SJCRH30 (cell line): ENCODE measurements around the gene INO80D. TPM values are rescaled to one million over a fixed set of nuclear protein-coding genes. Genes with fewer than 3 reads are reported as not detected.
"Not testable (repeated sequence)": the region's sequence is repeated elsewhere in the genome, so short reads cannot be mapped to it uniquely, and the experiment has no call there.

Experiments
- DNase-seq, 2 experiments: peaks; one replicate each; pipeline ENCODE4 v3.0.0-alpha.2; 2015 to 2020
- H3K27ac ChIP-seq: fragments of 250-450 bp; sonication (Bioruptor Pico); 2 replicates; pipeline ENCODE4 v1.5.1; 2020; ENCODE audit warnings: mild to moderate bottlenecking, moderate library complexity
- H3K27me3 ChIP-seq: fragments of 250-450 bp; sonication (Bioruptor Pico); 2 replicates; pipeline ENCODE4 v1.5.1; 2020; ENCODE audit warnings: mild to moderate bottlenecking, moderate library complexity
- H3K36me3 ChIP-seq: fragments of 250-450 bp; sonication (Bioruptor Pico); 2 replicates; pipeline ENCODE4 v1.5.1; 2020; ENCODE audit warnings: mild to moderate bottlenecking, moderate library complexity
- H3K4me1 ChIP-seq: fragments of 250-450 bp; sonication (Bioruptor Pico); 2 replicates; pipeline ENCODE4 v1.5.1; 2020; ENCODE audit warnings: mild to moderate bottlenecking, moderate library complexity
- H3K4me3 ChIP-seq: fragments of 250-450 bp; sonication (Bioruptor Pico); 2 replicates; pipeline ENCODE4 v1.5.1; 2020; ENCODE audit warnings: mild to moderate bottlenecking, moderate library complexity
- H3K9me3 ChIP-seq: fragments of 250-450 bp; sonication (Bioruptor Pico); replicated peaks from 2 replicates; pipeline ENCODE4 v1.5.1; 2020; ENCODE audit warnings: mild to moderate bottlenecking, moderate library complexity
- total RNA-seq: library from RNA; depleted of rRNA; stranded (reverse); fragments of >200 nt; shearing (Covaris generic); gene quantifications from 2 replicates; pipeline ENCODE4 v1.2.3, GENCODE V29; 2014

The INO80D gene
- total RNA-seq, 1 experiment from 2014 or later = 8.1 TPM

DNA sequence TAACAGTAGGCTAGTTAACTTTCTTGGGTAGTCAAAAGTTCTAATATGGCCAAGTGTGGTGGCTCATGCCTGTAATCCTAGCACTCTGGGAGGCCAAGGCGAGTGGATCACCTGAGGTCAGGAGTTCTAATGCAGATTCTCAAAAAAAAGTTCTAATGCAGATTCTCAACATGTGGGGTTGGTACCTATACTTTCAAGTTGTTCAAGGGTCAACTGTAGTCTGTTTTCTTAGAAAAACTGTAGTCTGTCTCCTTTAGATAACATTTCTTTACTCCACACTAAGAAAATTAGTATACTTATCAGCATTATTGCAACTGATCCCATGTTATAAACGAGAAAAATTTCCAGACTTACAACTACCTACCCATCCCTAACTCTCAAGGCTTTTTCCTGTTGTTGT is 16.6 kb downstream of the INO80D start:
- H3K4me1 ChIP-seq = no peaks in the 10 kb centered on the region
- no peaks in the 10 kb centered on the region for H3K27me3 ChIP-seq
- DNase-seq = no peak
- no peaks in the 10 kb centered on the region for H3K9me3 ChIP-seq
- H3K27ac ChIP-seq = no peak overlapping the region
- H3K36me3 ChIP-seq = 0 out of 2 replicates have a peak, but pooled peaks cover 2% of the 10 kb centered on the region
- H3K4me3 ChIP-seq = no peak overlapping the region

- Histone ChIP-seq H3K4me1 (no peaks in the 10 kb centered on the region), H3K9me3 (no peaks in the 10 kb centered on the region), H3K36me3 (0 out of 2 replicates have a peak, but pooled peaks cover 2% of the 10 kb centered on the region), H3K27me3 (no peaks in the 10 kb centered on the region), H3K27ac (no peak overlapping the region), H3K4me3 (no peak overlapping the region)
- DNase-seq = no peak
Observed at GRCh38 chr2:206068207-206068606, 17.8 kb downstream of the INO80D start.

GRCh38 chr2:206064077-206064476 is 21.9 kb downstream of the INO80D start:
- Histone ChIP-seq H3K27ac (no peak overlapping the region), H3K4me1 (no peaks in the 10 kb centered on the region), H3K9me3 (no peaks in the 10 kb centered on the region), H3K36me3 (peaks cover 6% of the 10 kb centered on the region; the same call in 1 of the 2 replicates), H3K4me3 (no peak overlapping the region), H3K27me3 (no peaks in the 10 kb centered on the region)
- no peak for DNase-seq

GRCh38 chr2:206063635-206064034 is 22.3 kb downstream of the INO80D start:
- Histone ChIP-seq H3K27me3 (no peaks in the 10 kb centered on the region), H3K4me3 (no peak overlapping the region), H3K36me3 (peaks cover 6% of the 10 kb centered on the region; the same call in 1 of the 2 replicates), H3K27ac (no peak overlapping the region), H3K4me1 (no peaks in the 10 kb centered on the region), H3K9me3 (no peaks in the 10 kb centered on the region)
- DNase-seq = no peak

GRCh38 chr2:206062724-206063123 is 23.2 kb downstream of the INO80D start:
- Histone ChIP-seq H3K9me3 (no peaks in the 10 kb centered on the region), H3K36me3 (peaks cover 6% of the 10 kb centered on the region; the same call in 1 of the 2 replicates), H3K27me3 (no peaks in the 10 kb centered on the region), H3K27ac (no peak overlapping the region), H3K4me3 (no peak overlapping the region), H3K4me1 (no peaks in the 10 kb centered on the region)
- DNase-seq = no peak

- no peak for DNase-seq
- Histone ChIP-seq H3K36me3 (peaks cover 7% of the 10 kb centered on the region; the same call in 1 of the 2 replicates), H3K4me3 (no peak overlapping the region), H3K27ac (no peak overlapping the region), H3K27me3 (no peaks in the 10 kb centered on the region), H3K4me1 (no peaks in the 10 kb centered on the region), H3K9me3 (no peaks in the 10 kb centered on the region)
Observed at GRCh38 chr2:206056286-206056685, 29.7 kb downstream of the INO80D start.

DNA sequence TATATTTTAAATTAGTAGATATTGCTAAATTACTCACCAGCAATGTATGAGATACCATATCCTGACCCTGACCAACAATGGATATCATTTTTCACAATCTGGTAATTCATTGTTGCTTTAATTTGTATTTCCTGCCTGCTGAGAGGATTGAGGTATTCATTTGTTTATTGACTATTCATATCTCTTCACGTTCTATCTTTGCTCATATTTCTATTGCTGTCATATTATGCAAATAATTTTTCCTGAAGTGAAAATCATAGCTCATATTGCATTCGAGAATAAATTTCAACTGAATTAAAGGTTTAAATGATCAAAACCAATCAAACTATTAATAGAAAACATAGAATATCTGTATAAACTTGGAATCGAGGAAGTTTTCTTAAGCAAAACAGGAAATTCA is 31.0 kb downstream of the INO80D start:
- no peaks in the 10 kb centered on the region for H3K27me3 ChIP-seq
- peaks cover 7% of the 10 kb centered on the region; the same call in 1 of the 2 replicates for H3K36me3 ChIP-seq
- H3K27ac ChIP-seq = no peak overlapping the region
- no peak for DNase-seq
- H3K4me1 ChIP-seq = no peaks in the 10 kb centered on the region
- H3K9me3 ChIP-seq = no peaks in the 10 kb centered on the region
- no peak overlapping the region for H3K4me3 ChIP-seq

DNA sequence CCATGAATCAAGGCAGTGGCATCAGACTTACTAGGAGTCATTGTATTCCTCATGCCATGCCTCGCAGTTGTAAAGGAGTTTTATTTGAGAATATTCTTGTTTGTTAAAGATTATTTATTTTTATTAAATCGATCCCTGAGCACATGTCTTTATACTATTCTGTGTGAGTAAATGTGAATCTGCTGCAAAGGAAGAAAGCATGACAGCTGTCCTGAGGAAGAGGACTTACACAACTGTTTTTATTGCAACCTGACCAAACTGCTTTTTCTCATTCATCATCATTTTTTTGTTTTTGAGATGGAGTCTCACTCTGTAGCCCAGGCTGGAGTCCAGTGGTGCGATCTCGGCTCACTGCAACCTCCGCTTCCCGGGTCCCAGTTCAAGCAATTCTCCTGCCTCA is 34.1 kb downstream of the INO80D start:
- H3K27ac ChIP-seq = no peak overlapping the region
- H3K4me3 ChIP-seq = no peak overlapping the region
- H3K27me3 ChIP-seq = no peaks in the 10 kb centered on the region
- H3K4me1 ChIP-seq = no peaks in the 10 kb centered on the region
- H3K36me3 ChIP-seq = peaks cover 7% of the 10 kb centered on the region; the same call in 1 of the 2 replicates
- no peak for DNase-seq
- H3K9me3 ChIP-seq = no peaks in the 10 kb centered on the region

DNA sequence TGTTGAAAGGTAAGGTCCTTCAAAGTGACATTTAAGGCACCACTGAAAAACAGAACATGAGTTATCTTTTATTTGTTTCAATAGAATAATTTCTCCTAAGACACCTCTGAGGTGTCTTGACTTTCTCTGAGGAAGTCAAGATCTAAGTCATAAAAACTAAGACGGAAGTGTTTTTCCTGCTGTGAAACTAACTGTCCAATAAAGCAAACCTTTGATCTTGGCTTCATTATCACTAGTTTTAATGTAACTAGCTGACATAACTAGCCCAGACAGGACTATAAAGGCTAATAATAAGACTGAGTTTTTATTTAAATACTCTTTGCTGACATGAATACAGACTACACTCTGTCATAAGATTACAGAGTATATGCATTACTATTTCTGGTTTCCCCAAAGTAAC is 36.6 kb downstream of the INO80D start:
- Histone ChIP-seq H3K9me3 (no peaks in the 10 kb centered on the region), H3K27ac (no peak overlapping the region), H3K4me1 (no peaks in the 10 kb centered on the region), H3K27me3 (no peaks in the 10 kb centered on the region), H3K4me3 (no peak overlapping the region), H3K36me3 (peaks cover 4% of the 10 kb centered on the region)
- no peak for DNase-seq

DNA sequence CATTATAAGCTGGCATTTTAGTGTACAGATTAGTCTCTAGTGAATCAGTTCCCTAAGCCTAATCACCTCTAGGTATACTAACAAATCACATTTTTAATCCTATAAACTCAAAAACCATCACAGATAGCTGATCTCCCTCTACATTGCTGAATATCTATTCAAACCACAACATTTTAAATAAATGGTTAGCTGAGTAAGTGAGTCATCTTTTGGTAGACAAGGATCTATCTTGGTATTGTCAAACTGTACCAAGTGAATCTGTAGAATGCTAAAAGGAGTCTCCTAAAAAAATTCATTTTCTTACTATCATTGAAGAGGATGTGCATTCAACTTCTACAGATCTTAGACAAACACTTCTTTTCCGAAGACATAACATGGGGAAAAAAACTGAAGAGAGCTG is 40.7 kb downstream of the INO80D start:
- no peak for DNase-seq
- Histone ChIP-seq H3K27ac (no peak overlapping the region), H3K4me3 (no peak overlapping the region), H3K9me3 (no peaks in the 10 kb centered on the region), H3K36me3 (peaks cover 4% of the 10 kb centered on the region), H3K4me1 (no peaks in the 10 kb centered on the region), H3K27me3 (no peaks in the 10 kb centered on the region)

- H3K27me3 ChIP-seq = no peaks in the 10 kb centered on the region
- DNase-seq = peak in 1 of 2 experiments; percentile 3
Observed at GRCh38 chr2:206040525-206040924, 45.4 kb downstream of the INO80D start.

GRCh38 chr2:206035393-206035792 is 50.6 kb downstream of the INO80D start:
- H3K27me3 ChIP-seq, H3K27ac ChIP-seq, H3K36me3 ChIP-seq, DNase-seq, H3K4me3 ChIP-seq, H3K9me3 ChIP-seq, H3K4me1 ChIP-seq: not testable (repeated sequence)

More at GRCh38 chr2:206040525-206040924, 45.4 kb downstream of the INO80D start:
- no peak overlapping the region for H3K27ac ChIP-seq
- H3K4me1 ChIP-seq = no peaks in the 10 kb centered on the region
- H3K36me3 ChIP-seq = peaks cover 4% of the 10 kb centered on the region
- no peaks in the 10 kb centered on the region for H3K9me3 ChIP-seq
- H3K4me3 ChIP-seq = no peak overlapping the region

- H3K36me3 ChIP-seq, H3K4me3 ChIP-seq, H3K9me3 ChIP-seq, H3K27me3 ChIP-seq, DNase-seq, H3K27ac ChIP-seq, H3K4me1 ChIP-seq: not testable (repeated sequence)
Observed at GRCh38 chr2:206033452-206033851, 52.5 kb downstream of the INO80D start.

GRCh38 chr2:206031950-206032567 is 53.9 kb downstream of the INO80D start:
- no peaks in the 10 kb centered on the region for H3K27me3 ChIP-seq
- H3K4me1 ChIP-seq = no peaks in the 10 kb centered on the region
- H3K36me3 ChIP-seq = no peaks in the 10 kb centered on the region; the same call in 1 of the 2 replicates
- no peaks in the 10 kb centered on the region; the same call in 1 of the 2 replicates for H3K9me3 ChIP-seq
- DNase-seq = no peak
- no peak overlapping the region for H3K4me3 ChIP-seq
- H3K27ac ChIP-seq = no peak overlapping the region

GRCh38 chr2:206031162-206031784 is 54.7 kb downstream of the INO80D start:
- DNase-seq = no peak
- Histone ChIP-seq H3K27me3 (no peaks in the 10 kb centered on the region), H3K4me3 (no peak overlapping the region), H3K27ac (no peak overlapping the region), H3K36me3 (peaks cover 2% of the 10 kb centered on the region; the same call in 1 of the 2 replicates), H3K4me1 (no peaks in the 10 kb centered on the region), H3K9me3 (no peaks in the 10 kb centered on the region; the same call in 1 of the 2 replicates)
